ENCODE measurements around the gene MOSMO.

The MOSMO gene

DNA sequence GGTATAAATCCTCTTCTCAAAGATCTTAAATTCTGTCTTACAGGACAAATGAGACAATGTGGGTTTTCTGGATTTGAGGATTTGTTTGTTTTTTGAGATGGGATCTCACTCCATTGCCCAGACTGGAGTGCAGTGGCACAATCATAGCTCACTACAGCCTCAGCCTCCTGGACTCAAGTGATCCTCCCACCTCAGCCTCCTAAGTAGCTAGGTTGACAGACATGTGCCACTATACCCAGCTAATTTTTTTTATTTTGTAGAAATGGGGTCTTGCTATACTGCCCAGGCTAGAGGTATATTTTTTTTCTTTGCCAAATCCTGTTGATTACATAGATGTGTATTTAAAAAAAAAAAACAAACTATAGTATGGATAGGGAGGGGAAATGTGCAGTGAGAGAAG, 122.6 kb downstream of the MOSMO start:
- Mint-ChIP-seq H3K9me3 (peaks cover 0 to 3% of the 10 kb centered on the region in 2 donors), H3K27ac (no peak overlapping the region), H3K4me3 (no peak overlapping the region), H3K27me3 (peaks cover 4 to 12% of the 10 kb centered on the region in 2 donors), H3K36me3 (no peaks in the 10 kb centered on the region), H3K4me1 (no peaks in the 10 kb centered on the region)
- DNase-seq, result no peak
- no peak for ATAC-seq (replicated peaks)

DNA sequence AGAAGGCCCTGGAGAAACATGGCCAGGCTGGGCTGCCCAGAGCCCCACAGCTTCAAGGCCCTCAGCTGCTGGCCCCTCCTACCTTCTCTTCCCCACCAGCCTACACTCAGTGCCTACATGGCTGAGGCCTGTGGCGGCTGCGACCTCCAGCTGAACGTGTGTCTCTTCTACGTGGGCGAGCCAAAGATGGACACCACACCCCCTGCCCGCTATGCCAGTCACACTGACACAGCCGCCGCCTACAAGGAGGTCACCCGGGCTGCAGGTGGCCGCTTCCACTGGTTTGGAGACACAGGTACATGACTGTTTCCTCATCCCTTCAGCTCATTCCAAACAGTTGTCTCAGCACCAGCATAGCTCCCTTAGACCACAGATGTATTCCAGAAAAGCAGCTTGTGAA, 124.9 kb downstream of the MOSMO start:
- peaks cover 8 to 16% of the 10 kb centered on the region in 2 donors for H3K27me3 Mint-ChIP-seq
- no peak for ATAC-seq (replicated peaks)
- H3K36me3 Mint-ChIP-seq, result no peaks in the 10 kb centered on the region
- H3K4me1 Mint-ChIP-seq, result no peaks in the 10 kb centered on the region
- H3K9me3 Mint-ChIP-seq, result peaks cover 0 to 3% of the 10 kb centered on the region in 2 donors
- no peak overlapping the region for H3K4me3 Mint-ChIP-seq
- H3K27ac Mint-ChIP-seq, result no peak overlapping the region
- no peak for DNase-seq
